Measurements from ENCODE around the gene XRCC4.
"Not testable (repeated sequence)": the region's sequence is repeated elsewhere in the genome, so short reads cannot be mapped to it uniquely, and the experiment has no call there.

Gene XRCC4

GRCh38 chr5:83348281-83348780 lies 271.0 kb downstream of the XRCC4 start:
- TF ChIP-seq ARNT (IDR thresholded peaks at IDR 0.05), result no peak
- no peak for TF ChIP-seq CTBP1 (IDR thresholded peaks at IDR 0.05; ENCODE audit: borderline replicate concordance)
- TF ChIP-seq FOXM1 (IDR thresholded peaks at IDR 0.05; ENCODE audit: borderline replicate concordance), result no peak
- no peak for TF ChIP-seq ZNF384 (IDR thresholded peaks at IDR 0.05)
- no peak for TF ChIP-seq NFRKB (IDR thresholded peaks at IDR 0.05)
- no peak for TF ChIP-seq SUZ12 (IDR thresholded peaks at IDR 0.05)
- no peak for TF ChIP-seq FOXK2 (IDR thresholded peaks at IDR 0.05)
- no peak for TF ChIP-seq TARDBP (IDR thresholded peaks at IDR 0.05)
- POLR2A ChIA-PET, result no interaction called here
- DNase-seq (ENCODE audit: extremely low spot score), result no peak
- CTCF ChIA-PET, result no interaction called here

GRCh38 chr5:83353231-83353630 lies 275.9 kb downstream of the XRCC4 start:
- DNase-seq (ENCODE audit: extremely low spot score), result no peak
- ChIA-PET CTCF (no interaction called here), POLR2A (no interaction called here)
- TF ChIP-seq FOXM1 (IDR thresholded peaks at IDR 0.05; ENCODE audit: borderline replicate concordance) (no peak), PKNOX1 (IDR thresholded peaks at IDR 0.05) (no peak), ARNT (IDR thresholded peaks at IDR 0.05) (no peak), FOXA1 (IDR thresholded peaks at IDR 0.05) (no peak), BHLHE40 (IDR thresholded peaks at IDR 0.05; ENCODE audit: borderline replicate concordance) (no peak), CTBP1 (IDR thresholded peaks at IDR 0.05; ENCODE audit: borderline replicate concordance) (no peak), HDGF (IDR thresholded peaks at IDR 0.05; ENCODE audit: borderline replicate concordance) (no peak), NFRKB (IDR thresholded peaks at IDR 0.05) (no peak), SP1 (IDR thresholded peaks at IDR 0.05) (no peak), L3MBTL2 (conservative IDR thresholded peaks at IDR 0.05) (no peak), ZNF384 (IDR thresholded peaks at IDR 0.05) (no peak), LEF1 (IDR thresholded peaks at IDR 0.05; ENCODE audit: borderline replicate concordance) (no peak)

DNA sequence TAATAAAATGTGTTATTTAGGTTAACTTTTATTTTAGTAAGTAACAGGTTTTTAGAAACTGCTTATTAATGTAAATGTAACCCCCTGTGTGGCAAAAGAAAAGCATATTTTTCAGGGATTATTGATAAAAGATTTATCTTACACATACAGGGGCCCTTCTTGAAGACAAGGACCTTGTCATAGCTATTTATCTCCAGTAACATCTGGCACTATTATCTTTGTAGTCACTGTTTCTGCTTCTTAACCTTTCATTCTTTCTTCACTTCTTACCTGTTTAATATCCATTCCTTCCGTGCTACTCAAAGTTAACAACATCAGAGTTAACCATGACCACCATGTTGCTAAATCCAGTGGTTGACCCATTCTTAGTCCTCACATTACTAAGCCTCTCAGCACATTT lies 276.4 kb downstream of the XRCC4 start:
- no peak for TF ChIP-seq FOXM1 (IDR thresholded peaks at IDR 0.05; ENCODE audit: borderline replicate concordance)
- TF ChIP-seq FOXA1 (IDR thresholded peaks at IDR 0.05), result no peak
- no peak for TF ChIP-seq LEF1 (IDR thresholded peaks at IDR 0.05; ENCODE audit: borderline replicate concordance)
- TF ChIP-seq CTBP1 (IDR thresholded peaks at IDR 0.05; ENCODE audit: borderline replicate concordance), result no peak
- TF ChIP-seq SP1 (IDR thresholded peaks at IDR 0.05), result no peak
- TF ChIP-seq PKNOX1 (IDR thresholded peaks at IDR 0.05), result no peak
- ChIA-PET CTCF (no interaction called here), POLR2A (no interaction called here)
- DNase-seq (ENCODE audit: extremely low spot score), result no peak

DNA sequence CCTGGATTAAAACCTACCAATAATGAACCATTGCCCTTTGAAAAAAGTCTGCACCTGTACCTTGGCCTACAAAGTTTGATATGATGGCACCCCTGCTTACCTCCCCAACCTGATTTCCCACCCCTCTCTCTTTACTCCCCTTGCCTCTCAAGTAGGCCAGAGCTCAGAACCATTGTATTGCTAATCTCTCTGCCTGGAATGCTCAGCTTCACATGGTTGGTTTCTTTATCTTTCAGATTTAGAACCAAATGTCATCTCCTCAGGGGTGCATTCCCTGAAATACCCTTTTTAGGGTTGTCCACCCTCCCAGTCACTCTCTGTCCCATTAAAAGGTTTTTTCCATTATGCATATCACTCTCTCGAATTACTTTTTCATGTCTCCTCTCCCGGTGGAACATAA lies 277.6 kb downstream of the XRCC4 start:
- POLR2A ChIA-PET, result no interaction called here
- TF ChIP-seq SUZ12 (IDR thresholded peaks at IDR 0.05), result no peak
- TF ChIP-seq ARNT (IDR thresholded peaks at IDR 0.05), result no peak
- no peak for TF ChIP-seq HDGF (IDR thresholded peaks at IDR 0.05; ENCODE audit: borderline replicate concordance)
- CTCF ChIA-PET, result no interaction called here
- DNase-seq (ENCODE audit: extremely low spot score), result no peak

- DNase-seq (ENCODE audit: extremely low spot score); POLR2A ChIA-PET: not testable (repeated sequence)
Measured at GRCh38 chr5:83355482-83356014, 278.2 kb downstream of the XRCC4 start.

DNA sequence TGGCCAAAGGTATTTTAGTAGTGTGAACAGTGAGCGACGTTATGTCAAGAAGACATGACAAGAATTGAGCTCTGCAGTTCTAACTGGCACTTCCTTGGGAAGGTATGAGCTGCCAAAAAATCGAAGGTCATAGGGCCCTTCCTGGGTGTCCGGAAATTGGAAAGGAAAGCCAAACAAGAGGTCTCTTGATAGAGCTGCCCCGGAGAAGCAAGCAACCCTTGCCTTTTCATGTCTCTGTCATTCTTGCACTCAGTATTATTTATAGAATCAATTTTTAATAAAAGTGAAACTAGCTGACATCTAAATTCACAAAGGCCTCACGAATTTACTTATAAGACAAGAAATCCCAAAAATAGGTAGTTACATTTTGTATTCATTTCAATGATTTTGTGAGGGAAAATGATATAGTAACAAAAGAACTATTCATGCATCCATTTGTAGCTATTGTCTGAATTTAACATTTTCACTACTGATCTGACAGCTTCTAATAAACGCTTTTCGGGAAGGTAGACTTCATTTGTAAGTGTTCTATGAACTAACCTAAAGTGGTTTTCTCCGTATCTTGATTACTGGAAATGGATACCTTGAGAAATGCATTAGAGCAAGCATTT lies 280.4 kb downstream of the XRCC4 start:
- TF ChIP-seq CTBP1 (IDR thresholded peaks at IDR 0.05; ENCODE audit: borderline replicate concordance), result no peak
- TF ChIP-seq NFRKB (IDR thresholded peaks at IDR 0.05), result no peak
- no peak for TF ChIP-seq L3MBTL2 (conservative IDR thresholded peaks at IDR 0.05)
- TF ChIP-seq HDGF (IDR thresholded peaks at IDR 0.05; ENCODE audit: borderline replicate concordance), result no peak
- TF ChIP-seq SP1 (IDR thresholded peaks at IDR 0.05), result no peak
- no peak for TF ChIP-seq FOXM1 (IDR thresholded peaks at IDR 0.05; ENCODE audit: borderline replicate concordance)
- no peak for TF ChIP-seq FOXA1 (IDR thresholded peaks at IDR 0.05)
- TF ChIP-seq SUZ12 (IDR thresholded peaks at IDR 0.05), result no peak
- no peak for TF ChIP-seq ELF4 (IDR thresholded peaks at IDR 0.05)
- no peak for TF ChIP-seq FOXK2 (IDR thresholded peaks at IDR 0.05)
- POLR2A ChIA-PET, result no interaction called here
- no peak for DNase-seq (ENCODE audit: extremely low spot score)
- CTCF ChIA-PET, result no interaction called here

More at GRCh38 chr5:83355482-83356014, 278.2 kb downstream of the XRCC4 start:
- CTCF ChIA-PET, result not testable (repeated sequence)

DNA sequence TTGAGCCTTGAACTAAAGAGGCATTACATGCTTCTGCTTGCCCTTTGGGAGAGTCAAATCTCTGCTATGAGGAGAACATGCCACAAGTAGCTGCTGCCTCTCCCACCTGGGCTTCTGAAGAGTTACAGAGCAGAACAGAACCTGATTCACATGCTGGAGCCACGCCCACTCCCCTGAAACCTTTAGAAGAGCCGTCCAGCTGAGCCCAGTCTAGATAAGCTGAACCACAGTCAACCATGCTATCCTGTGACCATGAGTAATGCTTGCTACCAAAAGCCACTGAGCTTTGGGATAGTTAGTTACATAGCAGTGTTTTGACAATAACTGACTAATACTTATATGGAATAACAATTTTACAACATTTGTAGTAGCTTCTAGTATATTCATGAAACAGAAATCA lies 283.2 kb downstream of the XRCC4 start:
- CTCF ChIA-PET, result no interaction called here
- POLR2A ChIA-PET, result no interaction called here
- DNase-seq (ENCODE audit: extremely low spot score), result peak; percentile 21
- TF ChIP-seq ZNF384 (IDR thresholded peaks at IDR 0.05), result no peak
- TF ChIP-seq FOXM1 (IDR thresholded peaks at IDR 0.05; ENCODE audit: borderline replicate concordance), result no peak
- TF ChIP-seq TARDBP (IDR thresholded peaks at IDR 0.05), result no peak
- no peak for TF ChIP-seq CTBP1 (IDR thresholded peaks at IDR 0.05; ENCODE audit: borderline replicate concordance)
- no peak for TF ChIP-seq ELF4 (IDR thresholded peaks at IDR 0.05)
- no peak for TF ChIP-seq FOXK2 (IDR thresholded peaks at IDR 0.05)
- no peak for TF ChIP-seq LEF1 (IDR thresholded peaks at IDR 0.05; ENCODE audit: borderline replicate concordance)
- no peak for TF ChIP-seq L3MBTL2 (conservative IDR thresholded peaks at IDR 0.05)
- no peak for TF ChIP-seq FOXA1 (IDR thresholded peaks at IDR 0.05)
- no peak for TF ChIP-seq HDGF (IDR thresholded peaks at IDR 0.05; ENCODE audit: borderline replicate concordance)
- no peak for TF ChIP-seq ARNT (IDR thresholded peaks at IDR 0.05)
- TF ChIP-seq NFRKB (IDR thresholded peaks at IDR 0.05), result no peak
